ENCODE data around the gene CEBPB.
A peak's percentile ranks its signal among the peaks of the same experiment; 100 is the strongest.

CEBPB gene

DNA sequence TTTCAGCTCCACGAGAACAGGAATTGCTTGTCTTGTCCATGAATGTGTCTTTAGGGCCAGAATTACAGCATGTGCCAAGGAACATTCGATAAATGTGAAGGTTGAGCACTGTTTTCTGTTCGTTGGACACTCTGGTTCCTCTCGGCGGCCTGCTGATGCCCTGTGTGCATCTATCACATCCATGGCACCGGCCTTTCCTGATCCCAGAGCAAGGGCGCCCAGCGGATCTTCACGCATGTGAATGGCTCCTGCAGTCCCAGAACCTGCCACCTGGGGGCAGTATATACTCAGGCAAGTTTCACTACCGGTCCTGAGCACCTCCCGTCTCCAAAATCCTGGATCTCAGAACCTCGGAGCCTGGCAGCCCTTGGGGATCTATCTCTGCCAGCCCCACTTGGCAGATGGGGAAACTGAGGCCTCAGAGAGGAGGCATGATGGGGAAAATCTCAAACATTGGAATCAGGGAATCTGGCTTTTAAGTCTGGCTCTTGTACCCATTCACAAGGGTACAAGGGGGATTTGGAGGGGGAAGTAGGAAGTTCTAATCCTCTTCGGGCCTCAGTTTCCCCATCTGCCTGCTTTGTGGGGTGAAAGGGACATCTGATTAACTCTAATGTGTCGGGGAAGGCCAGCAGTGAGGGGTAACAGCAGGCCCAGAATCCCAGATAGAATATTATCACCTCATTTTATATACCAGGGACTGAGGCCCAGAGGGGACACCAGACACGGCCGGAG lies 4.3 kb upstream of the CEBPB start:
- H3K27me3 Mint-ChIP-seq: peaks cover 6% of the 10 kb centered on the region
- H3K27ac Mint-ChIP-seq: no peak overlapping the region
- no peaks in the 10 kb centered on the region for H3K9me3 Mint-ChIP-seq (ENCODE audit: low read depth)
- H3K36me3 Mint-ChIP-seq: no peaks in the 10 kb centered on the region
- H3K4me3 Mint-ChIP-seq: no peak overlapping the region
- H3K4me1 Mint-ChIP-seq (ENCODE audit: low read depth): peaks cover 3% of the 10 kb centered on the region

DNA sequence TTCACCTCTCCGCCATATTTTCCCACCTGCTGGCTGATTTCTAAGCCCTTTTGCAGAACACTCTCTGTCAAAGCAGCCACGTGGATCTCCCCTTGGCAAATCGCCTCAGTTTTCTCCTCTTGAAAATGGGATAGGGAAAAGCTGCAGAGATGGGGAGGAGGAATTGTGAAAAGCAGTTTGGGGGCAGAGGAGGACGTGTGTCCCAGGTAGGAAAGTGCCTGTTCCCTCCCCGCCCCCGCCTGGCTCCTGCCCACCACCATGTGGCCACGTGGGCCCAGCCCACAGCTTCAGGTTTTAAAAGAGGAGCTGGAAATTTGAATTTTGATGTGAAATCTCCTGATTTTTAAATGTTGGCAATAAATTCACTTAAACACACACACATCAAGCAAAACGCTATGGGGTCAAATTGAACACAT lies 3.6 kb upstream of the CEBPB start:
- Mint-ChIP-seq H3K36me3 (no peaks in the 10 kb centered on the region), H3K9me3 (ENCODE audit: low read depth) (no peaks in the 10 kb centered on the region), H3K4me3 (no peak overlapping the region), H3K27ac (no peak overlapping the region), H3K4me1 (ENCODE audit: low read depth) (peaks cover 3% of the 10 kb centered on the region), H3K27me3 (peaks cover 6% of the 10 kb centered on the region)

DNA sequence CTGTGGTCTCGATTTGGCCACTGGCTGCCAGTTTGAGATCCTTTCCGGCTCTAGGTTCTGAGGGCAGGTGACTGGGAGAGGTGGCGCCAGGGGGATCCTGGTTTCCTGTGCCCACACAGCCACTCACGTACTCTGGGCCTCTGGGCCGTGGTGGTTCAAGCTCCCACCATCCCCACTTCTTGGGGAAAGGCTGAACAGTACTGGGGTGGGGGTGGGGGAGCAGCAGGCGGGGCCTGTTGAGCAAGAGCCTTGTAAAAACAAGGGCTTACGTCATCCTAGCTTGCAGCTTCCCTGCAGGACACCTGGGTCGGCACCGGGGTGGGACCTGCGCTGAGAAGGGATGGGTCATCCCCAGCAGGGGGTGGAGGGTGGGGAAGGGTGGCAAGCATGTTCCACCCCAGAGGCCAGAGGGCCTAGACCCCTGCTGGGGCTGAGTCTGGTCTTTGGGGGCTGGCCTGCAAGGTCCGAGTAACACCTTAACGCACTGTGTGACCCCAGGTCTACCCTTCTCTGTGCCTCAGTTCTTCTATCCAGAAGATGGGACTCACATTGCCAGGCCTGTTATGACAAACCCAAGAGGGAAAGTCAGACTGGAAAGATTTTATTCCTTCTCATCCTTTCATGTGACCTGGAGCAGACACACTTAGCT lies 3.1 kb upstream of the CEBPB start:
- no peak overlapping the region for H3K27ac Mint-ChIP-seq
- no peaks in the 10 kb centered on the region for H3K36me3 Mint-ChIP-seq
- H3K4me3 Mint-ChIP-seq: no peak overlapping the region
- no peaks in the 10 kb centered on the region for H3K9me3 Mint-ChIP-seq (ENCODE audit: low read depth)
- peaks cover 6% of the 10 kb centered on the region for H3K27me3 Mint-ChIP-seq
- H3K4me1 Mint-ChIP-seq (ENCODE audit: low read depth): peaks cover 7% of the 10 kb centered on the region

DNA sequence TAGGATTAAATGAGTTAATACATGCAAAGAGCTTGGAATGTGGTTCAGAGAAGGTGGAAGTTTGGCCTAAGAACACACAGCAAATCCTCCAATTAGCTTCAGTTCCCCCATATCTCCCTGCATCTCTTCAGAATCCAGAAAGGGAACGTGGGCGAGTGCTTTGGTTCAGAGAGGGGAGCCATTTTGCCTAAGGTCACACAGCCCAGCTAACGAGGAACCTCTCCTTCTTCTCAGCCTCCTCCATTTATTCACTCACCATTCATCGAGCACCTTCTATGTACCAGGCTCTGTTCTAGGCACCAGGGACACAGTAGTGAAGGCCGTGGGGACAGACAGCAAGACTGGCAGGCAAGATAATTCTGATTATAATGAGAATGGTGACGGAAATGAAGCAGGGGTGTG lies 2.3 kb upstream of the CEBPB start:
- Mint-ChIP-seq H3K27ac (peak overlapping the region; percentile 18), H3K4me3 (no peak overlapping the region), H3K9me3 (ENCODE audit: low read depth) (no peaks in the 10 kb centered on the region)

DNA sequence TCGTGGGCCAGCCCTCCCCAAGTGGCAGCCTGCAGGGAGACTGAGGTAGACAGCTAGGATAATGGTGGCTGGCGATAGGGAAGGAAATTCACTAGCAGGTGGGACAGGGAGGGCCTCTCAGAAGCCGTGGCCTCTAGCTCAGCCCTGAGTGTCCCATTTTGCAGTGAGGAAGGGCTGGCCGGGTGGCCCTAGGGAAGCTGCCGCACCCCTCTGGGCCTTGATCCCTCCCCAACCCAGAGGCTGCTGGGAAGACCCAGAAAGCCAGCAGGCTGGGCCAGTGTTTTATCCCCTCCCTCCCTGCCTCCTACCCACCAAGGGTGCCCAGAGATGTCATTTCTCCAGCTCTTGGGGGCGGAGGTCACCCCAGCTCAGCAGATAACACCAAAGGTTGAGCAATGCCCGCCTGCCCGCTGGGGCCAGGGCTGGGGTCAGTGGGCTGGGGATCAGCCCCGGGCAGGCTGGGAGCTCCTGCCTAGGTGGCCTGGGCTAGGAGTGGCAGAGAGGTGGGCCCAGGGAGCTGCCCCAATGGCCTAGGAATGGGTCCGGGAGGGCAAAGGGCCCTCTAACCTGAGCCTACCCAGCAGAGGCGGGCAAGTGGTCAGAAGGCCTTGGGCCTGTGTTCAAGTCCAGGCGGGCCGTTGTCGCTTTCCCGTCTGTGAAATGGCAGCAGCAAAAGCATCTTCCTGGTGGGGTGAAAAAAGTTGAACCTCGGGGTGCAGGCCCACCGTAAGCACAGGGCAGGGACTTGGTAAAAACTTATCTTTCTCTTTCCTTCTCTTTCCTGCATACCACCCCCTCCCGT lies 1.6 kb upstream of the CEBPB start:
- no peaks in the 10 kb centered on the region for H3K9me3 Mint-ChIP-seq (ENCODE audit: low read depth)
- H3K27me3 Mint-ChIP-seq: peaks cover 6% of the 10 kb centered on the region
- peaks cover 20% of the 10 kb centered on the region for H3K4me1 Mint-ChIP-seq (ENCODE audit: low read depth)
- peak overlapping the region; percentile 51 for H3K4me3 Mint-ChIP-seq
- H3K27ac Mint-ChIP-seq: peak overlapping the region; percentile 5
- H3K36me3 Mint-ChIP-seq: no peaks in the 10 kb centered on the region

More for the DNA sequence above, 2.3 kb upstream of the CEBPB start:
- Mint-ChIP-seq H3K4me1 (ENCODE audit: low read depth) (peaks cover 14% of the 10 kb centered on the region), H3K36me3 (no peaks in the 10 kb centered on the region), H3K27me3 (peaks cover 6% of the 10 kb centered on the region)

DNA sequence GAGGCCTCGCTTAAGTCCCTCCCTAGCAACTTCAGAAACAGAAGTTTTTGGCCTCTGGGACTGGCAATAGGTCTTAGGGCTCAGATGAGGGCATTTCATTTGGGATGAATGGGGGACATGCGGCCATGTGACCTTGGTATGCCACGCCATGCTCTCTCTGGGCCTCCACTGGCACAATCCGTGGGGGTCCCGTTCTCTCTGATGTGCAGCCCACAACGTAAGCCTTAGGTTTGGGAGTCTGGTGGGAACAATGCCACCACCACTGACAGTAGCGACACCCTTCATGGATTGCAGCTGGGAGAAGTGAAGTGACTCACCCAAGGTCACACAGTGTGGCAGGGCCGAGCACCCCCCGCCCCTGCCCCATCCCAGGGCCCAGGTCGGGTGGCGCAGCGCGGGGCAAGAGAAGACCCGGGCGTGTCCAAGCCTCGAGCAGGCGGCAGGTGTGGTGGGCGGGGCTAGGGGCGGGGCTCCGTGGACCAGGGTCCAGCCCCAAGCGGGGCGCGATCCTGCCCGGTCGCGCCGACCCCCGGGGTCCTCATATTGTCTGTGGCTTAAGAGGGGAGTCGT lies 864 bp upstream of the CEBPB start:
- peak overlapping the region; percentile 65 for H3K4me3 Mint-ChIP-seq
- peaks cover 3% of the 10 kb centered on the region for H3K36me3 Mint-ChIP-seq
- H3K27ac Mint-ChIP-seq: peak overlapping the region; percentile 5
- peaks cover 4% of the 10 kb centered on the region for H3K27me3 Mint-ChIP-seq
- peaks cover 24% of the 10 kb centered on the region for H3K4me1 Mint-ChIP-seq (ENCODE audit: low read depth)
- no peaks in the 10 kb centered on the region for H3K9me3 Mint-ChIP-seq (ENCODE audit: low read depth)

DNA sequence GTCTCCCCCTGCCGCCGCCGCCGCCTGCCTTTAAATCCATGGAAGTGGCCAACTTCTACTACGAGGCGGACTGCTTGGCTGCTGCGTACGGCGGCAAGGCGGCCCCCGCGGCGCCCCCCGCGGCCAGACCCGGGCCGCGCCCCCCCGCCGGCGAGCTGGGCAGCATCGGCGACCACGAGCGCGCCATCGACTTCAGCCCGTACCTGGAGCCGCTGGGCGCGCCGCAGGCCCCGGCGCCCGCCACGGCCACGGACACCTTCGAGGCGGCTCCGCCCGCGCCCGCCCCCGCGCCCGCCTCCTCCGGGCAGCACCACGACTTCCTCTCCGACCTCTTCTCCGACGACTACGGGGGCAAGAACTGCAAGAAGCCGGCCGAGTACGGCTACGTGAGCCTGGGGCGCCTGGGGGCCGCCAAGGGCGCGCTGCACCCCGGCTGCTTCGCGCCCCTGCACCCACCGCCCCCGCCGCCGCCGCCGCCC lies 474 bp downstream of the CEBPB start:
- no peak overlapping the region for H3K27ac Mint-ChIP-seq

DNA sequence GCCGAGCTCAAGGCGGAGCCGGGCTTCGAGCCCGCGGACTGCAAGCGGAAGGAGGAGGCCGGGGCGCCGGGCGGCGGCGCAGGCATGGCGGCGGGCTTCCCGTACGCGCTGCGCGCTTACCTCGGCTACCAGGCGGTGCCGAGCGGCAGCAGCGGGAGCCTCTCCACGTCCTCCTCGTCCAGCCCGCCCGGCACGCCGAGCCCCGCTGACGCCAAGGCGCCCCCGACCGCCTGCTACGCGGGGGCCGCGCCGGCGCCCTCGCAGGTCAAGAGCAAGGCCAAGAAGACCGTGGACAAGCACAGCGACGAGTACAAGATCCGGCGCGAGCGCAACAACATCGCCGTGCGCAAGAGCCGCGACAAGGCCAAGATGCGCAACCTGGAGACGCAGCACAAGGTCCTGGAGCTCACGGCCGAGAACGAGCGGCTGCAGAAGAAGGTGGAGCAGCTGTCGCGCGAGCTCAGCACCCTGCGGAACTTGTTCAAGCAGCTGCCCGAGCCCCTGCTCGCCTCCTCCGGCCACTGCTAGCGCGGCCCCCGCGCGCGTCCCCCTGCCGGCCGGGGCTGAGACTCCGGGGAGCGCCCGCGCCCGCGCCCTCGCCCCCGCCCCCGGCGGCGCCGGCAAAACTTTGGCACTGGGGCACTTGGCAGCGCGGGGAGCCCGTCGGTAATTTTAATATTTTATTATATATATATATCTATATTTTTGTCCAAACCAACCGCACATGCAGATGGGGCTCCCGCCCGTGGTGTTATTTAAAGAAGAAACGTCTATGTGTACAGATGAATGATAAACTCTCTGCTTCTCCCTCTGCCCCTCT lies 1.1 kb downstream of the CEBPB start:
- peak overlapping the region; percentile 98 for H3K27ac Mint-ChIP-seq
- peaks cover 3% of the 10 kb centered on the region for H3K36me3 Mint-ChIP-seq
- peak overlapping the region; percentile 95 for H3K4me3 Mint-ChIP-seq
- H3K27me3 Mint-ChIP-seq: no peaks in the 10 kb centered on the region
- peaks cover 30% of the 10 kb centered on the region for H3K4me1 Mint-ChIP-seq (ENCODE audit: low read depth)
- no peaks in the 10 kb centered on the region for H3K9me3 Mint-ChIP-seq (ENCODE audit: low read depth)

More for the DNA sequence above, 474 bp downstream of the CEBPB start:
- H3K9me3 Mint-ChIP-seq (ENCODE audit: low read depth): no peaks in the 10 kb centered on the region
- H3K36me3 Mint-ChIP-seq: peaks cover 3% of the 10 kb centered on the region
- H3K4me1 Mint-ChIP-seq (ENCODE audit: low read depth): peaks cover 30% of the 10 kb centered on the region
- no peaks in the 10 kb centered on the region for H3K27me3 Mint-ChIP-seq
- peak overlapping the region; percentile 65 for H3K4me3 Mint-ChIP-seq

DNA sequence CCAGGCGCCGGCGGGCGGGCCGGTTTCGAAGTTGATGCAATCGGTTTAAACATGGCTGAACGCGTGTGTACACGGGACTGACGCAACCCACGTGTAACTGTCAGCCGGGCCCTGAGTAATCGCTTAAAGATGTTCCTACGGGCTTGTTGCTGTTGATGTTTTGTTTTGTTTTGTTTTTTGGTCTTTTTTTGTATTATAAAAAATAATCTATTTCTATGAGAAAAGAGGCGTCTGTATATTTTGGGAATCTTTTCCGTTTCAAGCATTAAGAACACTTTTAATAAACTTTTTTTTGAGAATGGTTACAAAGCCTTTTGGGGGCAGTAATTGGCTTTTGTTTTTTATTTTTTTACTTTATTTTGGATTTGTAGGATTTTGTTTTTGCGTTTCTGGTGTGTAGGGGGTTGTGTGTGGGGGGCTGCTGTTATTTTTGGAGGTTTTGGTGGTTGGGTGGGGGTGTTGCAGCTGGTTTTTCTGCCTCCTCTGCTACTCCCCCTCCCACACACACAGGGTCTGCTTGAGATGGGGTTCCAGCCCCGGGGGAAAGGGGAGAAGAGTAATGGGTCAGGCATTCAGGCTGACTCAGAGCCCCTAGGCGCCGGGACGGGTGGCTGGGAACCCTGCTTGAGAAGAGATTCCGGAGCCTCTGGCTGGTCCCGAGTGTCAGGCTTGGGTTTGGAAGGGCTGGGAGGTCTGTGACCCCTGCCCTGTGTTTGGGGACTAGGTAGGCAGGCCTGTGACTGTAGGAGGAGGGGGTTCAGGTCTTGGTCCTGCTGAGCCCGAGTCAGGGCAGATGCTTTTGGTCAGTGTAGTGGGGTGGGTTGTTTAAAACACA lies 2.0 kb downstream of the CEBPB start:
- Mint-ChIP-seq H3K27ac (peak overlapping the region; percentile 98), H3K9me3 (ENCODE audit: low read depth) (no peaks in the 10 kb centered on the region), H3K27me3 (no peaks in the 10 kb centered on the region), H3K36me3 (peaks cover 3% of the 10 kb centered on the region), H3K4me3 (peak overlapping the region; percentile 95), H3K4me1 (ENCODE audit: low read depth) (peaks cover 32% of the 10 kb centered on the region)

DNA sequence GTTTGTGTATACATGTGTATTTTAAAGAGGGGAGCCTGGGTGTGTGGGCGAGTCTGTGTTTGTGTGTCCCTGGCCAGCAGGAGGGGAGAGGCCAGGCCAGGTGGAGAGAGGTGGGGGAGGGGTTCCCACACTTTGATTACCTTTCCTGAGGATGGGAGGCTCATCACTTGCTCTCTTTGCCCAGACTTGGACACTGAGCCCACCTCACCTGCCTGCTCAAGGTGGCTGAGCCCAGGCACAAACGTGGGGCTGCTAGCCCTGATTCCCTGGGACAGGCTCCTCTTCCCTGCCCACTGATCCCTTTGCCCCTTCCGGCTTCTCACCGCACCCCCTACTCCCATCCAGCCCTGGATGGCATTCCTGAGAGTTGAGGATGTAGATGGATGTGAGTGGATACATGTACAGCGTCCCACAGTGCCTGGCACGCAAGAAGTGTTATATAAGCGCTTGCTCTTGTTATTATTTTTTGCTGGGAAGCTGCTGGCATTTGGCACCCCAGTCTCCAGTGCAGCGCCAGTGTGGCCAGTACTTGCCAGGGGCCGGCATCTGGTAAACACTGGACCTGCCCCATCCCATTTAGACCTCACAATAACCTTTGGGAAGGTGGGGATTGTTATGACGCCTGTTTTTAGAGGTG lies 2.7 kb downstream of the CEBPB start:
- Mint-ChIP-seq H3K27ac (peak overlapping the region; percentile 98), H3K27me3 (no peaks in the 10 kb centered on the region), H3K36me3 (peaks cover 3% of the 10 kb centered on the region), H3K4me1 (ENCODE audit: low read depth) (peaks cover 32% of the 10 kb centered on the region), H3K9me3 (ENCODE audit: low read depth) (no peaks in the 10 kb centered on the region), H3K4me3 (peak overlapping the region; percentile 95)

DNA sequence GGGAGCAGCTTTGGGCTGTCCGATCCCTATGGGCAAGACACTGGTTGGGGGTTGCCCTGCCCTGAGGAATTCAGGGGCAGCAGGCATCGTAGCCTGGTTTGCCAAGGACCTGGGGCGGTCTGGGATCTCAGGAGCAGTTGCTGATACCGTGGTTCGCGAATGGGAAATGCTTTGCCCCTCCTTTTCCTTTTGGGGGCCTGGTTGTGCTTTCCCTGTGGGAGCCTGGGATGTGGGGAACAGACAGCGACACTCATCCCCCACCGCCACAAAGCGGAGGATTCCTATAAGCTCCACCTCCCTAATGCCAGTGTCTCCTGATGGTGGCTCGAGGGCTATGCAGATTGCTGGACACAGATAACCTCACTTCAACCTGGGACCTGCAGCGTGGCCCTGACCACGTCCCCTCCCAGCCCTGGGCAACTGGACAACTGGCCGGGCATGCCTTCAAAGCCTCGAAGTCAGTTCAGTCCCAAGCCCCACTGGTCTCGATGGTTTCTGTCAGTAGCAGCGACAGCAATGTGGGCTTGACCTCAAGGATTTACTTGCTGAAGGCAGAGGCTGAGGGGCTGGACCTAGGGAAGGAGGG lies 3.3 kb downstream of the CEBPB start:
- Mint-ChIP-seq H3K36me3 (peaks cover 3% of the 10 kb centered on the region), H3K4me3 (peak overlapping the region; percentile 95), H3K9me3 (ENCODE audit: low read depth) (no peaks in the 10 kb centered on the region), H3K4me1 (ENCODE audit: low read depth) (peaks cover 32% of the 10 kb centered on the region), H3K27ac (peak overlapping the region; percentile 98), H3K27me3 (no peaks in the 10 kb centered on the region)

DNA sequence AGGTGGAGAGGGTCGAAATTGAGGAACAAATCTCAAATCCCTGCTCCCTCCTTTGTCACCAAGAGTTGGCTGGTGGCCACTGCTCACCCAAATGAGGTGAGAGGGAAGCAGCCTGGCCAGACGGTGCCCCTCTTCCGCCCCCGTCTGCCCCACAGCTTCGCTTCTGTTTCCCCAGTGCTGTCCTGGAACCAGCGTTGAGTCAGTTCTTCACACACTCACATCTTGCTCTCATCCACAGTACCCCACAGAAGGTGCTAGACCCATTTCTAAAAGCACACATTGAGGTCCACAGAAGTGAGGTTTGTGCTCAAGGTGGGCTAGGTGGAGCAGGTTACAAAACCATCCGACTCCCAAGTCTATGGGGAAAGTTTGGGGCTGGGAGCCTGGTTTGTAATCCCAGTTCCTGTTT lies 3.8 kb downstream of the CEBPB start:
- H3K4me3 Mint-ChIP-seq: peak overlapping the region; percentile 47
- no peaks in the 10 kb centered on the region for H3K9me3 Mint-ChIP-seq (ENCODE audit: low read depth)
- peaks cover 32% of the 10 kb centered on the region for H3K4me1 Mint-ChIP-seq (ENCODE audit: low read depth)
- H3K36me3 Mint-ChIP-seq: peaks cover 5% of the 10 kb centered on the region
- H3K27ac Mint-ChIP-seq: peak overlapping the region; percentile 43
- H3K27me3 Mint-ChIP-seq: no peaks in the 10 kb centered on the region

Data from activated naive CD8-positive, alpha-beta T cell (primary cell).